A549 (cell line): ENCODE data around the gene MEG3. TPM values are rescaled to one million over a fixed set of nuclear protein-coding genes. Genes with fewer than 3 reads are reported as not detected.

Experiments used
- ATAC-seq, 2 experiments: fragments of 200-7000 bp in 1 of 2; fragments of >200 bp in 1 of 2; cut with Nextera tagmentation in 1 of 2; cut with Tn5 transposase in 1 of 2; 3 replicates each; pipeline versions ENCODE4 v1.8.0 to v1.9.1; 2018 to 2020; ENCODE audit warnings: mild to moderate bottlenecking in 1 of 2, moderate library complexity in 1 of 2
- CTCF ChIA-PET: fragments of 300-600 bp; sonication (Branson Sonifier 250); formaldehyde crosslinking; extraction: SDS; loops from one replicate; lab custom pipeline; 2021; ENCODE audit warnings: antibody characterized with exemption, inconsistent platforms; lab: Yijun Ruan, JAX
- POLR2A ChIA-PET: fragments of 350-600 bp; formaldehyde crosslinking; extraction: SDS; loops from one replicate; lab custom pipeline; 2021; ENCODE audit warnings: antibody characterized with exemption, inconsistent platforms; lab: Yijun Ruan, JAX
- DNase-seq, 2 experiments: peaks; one replicate each; pipeline versions ENCODE4 v3.0.0 to v3.0.0-alpha.2; 2011 to 2016; ENCODE audit warnings: low read depth in 1 of 2, low spot score in 1 of 2
- FAIRE-seq: peaks from 2 replicates; lab custom pipeline; 2011; peaks lifted over from hg19 to GRCh38; lab: Jason Lieb, UNC
- H3K27ac ChIP-seq, 2 experiments: fragments of >200 bp; sonication (Bioruptor Twin); formaldehyde crosslinking; 3 replicates each; pipeline ENCODE4 v1.5.1; 2016 to 2017
- H3K4me1 ChIP-seq: fragments of >200 bp; sonication (Bioruptor Twin); formaldehyde crosslinking; 3 replicates; pipeline ENCODE4 v1.6.1; 2016
- H3K4me2 ChIP-seq: fragments of >200 bp; sonication (Bioruptor Twin); formaldehyde crosslinking; 3 replicates; pipeline ENCODE4 v1.6.1; 2016
- H3K4me3 ChIP-seq: fragments of >200 bp; sonication (Bioruptor Twin); formaldehyde crosslinking; 3 replicates; pipeline ENCODE4 v1.5.1; 2016
- H3K9me3 ChIP-seq: fragments of >200 bp; sonication (Bioruptor Twin); formaldehyde crosslinking; 3 replicates; pipeline ENCODE4 v1.6.1; 2016
- BHLHE40 ChIP-seq: IDR thresholded peaks from 2 replicates; pipeline ENCODE4 v1.6.1; 2012; ENCODE audit warnings: low read depth, low read length, inconsistent platforms
- CBX2 ChIP-seq: fragments of 200-600 bp; sonication (generic); IDR thresholded peaks from 2 replicates; pipeline ENCODE4 v1.6.1; 2016; ENCODE audit warnings: low read depth, mild to moderate bottlenecking, borderline replicate concordance
- CEBPB ChIP-seq, 2 experiments: fragments of >200 bp in 1 of 2; sonication (Bioruptor Twin) in 1 of 2; formaldehyde crosslinking in 1 of 2; IDR thresholded peaks; 2 replicates each; pipeline ENCODE4 v1.6.1; 2012 to 2016
- CHD2 ChIP-seq: fragments of 150-350 bp; IDR thresholded peaks from 2 replicates; pipeline ENCODE4 v1.6.1; 2014; ENCODE audit warnings: low read length; ENCODE audit not compliant: partially characterized antibody
- EP300 ChIP-seq, 2 experiments: fragments of >200 bp; sonication (Bioruptor Twin); formaldehyde crosslinking; IDR thresholded peaks; 2 replicates in 1 of 2; 3 replicates in 1 of 2; pipeline ENCODE4 v1.6.1; 2016 to 2017
- FOSL2 ChIP-seq, 2 experiments: fragments of 450-650 bp in 1 of 2; fragments of >200 bp in 1 of 2; sonication (Bioruptor Twin) in 1 of 2; formaldehyde crosslinking; IDR thresholded peaks; 2 replicates each; pipeline versions ENCODE4 v1.5.0 to v1.6.1; 2016 to 2020; ENCODE audit warnings: mild to moderate bottlenecking in 1 of 2, moderate library complexity in 1 of 2
- FOXS1 ChIP-seq: fragments of 250-450 bp; sonication (Bioruptor Pico); IDR thresholded peaks from 2 replicates; pipeline ENCODE4 v1.5.0; 2020; ENCODE audit warnings: mild to moderate bottlenecking, moderate library complexity
- HEYL ChIP-seq: fragments of 250-450 bp; sonication (Bioruptor Pico); IDR thresholded peaks from 2 replicates; pipeline ENCODE4 v1.8.0; 2021; ENCODE audit warnings: mild to moderate bottlenecking, moderate library complexity
- HOXB13 ChIP-seq: fragments of 250-450 bp; sonication (Bioruptor Pico); IDR thresholded peaks from 2 replicates; pipeline ENCODE4 v1.5.0; 2020; ENCODE audit warnings: low read depth, mild to moderate bottlenecking, moderate library complexity
- JUNB ChIP-seq: fragments of >200 bp; sonication (Bioruptor Twin); formaldehyde crosslinking; IDR thresholded peaks from 2 replicates; pipeline ENCODE4 v1.6.1; 2016
- MYC ChIP-seq: IDR thresholded peaks from 2 replicates; pipeline ENCODE4 v1.6.1; 2012; ENCODE audit warnings: mild to moderate bottlenecking, inconsistent platforms, low read length, improper control_type of control experiment, borderline replicate concordance
- NFE2L2 ChIP-seq: fragments of 150-350 bp; conservative IDR thresholded peaks from 2 replicates; pipeline ENCODE4 v1.6.1; 2014; ENCODE audit warnings: low read length
- NR3C1 ChIP-seq: fragments of >200 bp; sonication (Bioruptor Twin); formaldehyde crosslinking; IDR thresholded peaks from 3 replicates; pipeline ENCODE4 v1.6.1; 2017
- PHF8 ChIP-seq: fragments of 200-600 bp; sonication (generic); IDR thresholded peaks from 2 replicates; pipeline ENCODE4 v1.6.1; 2016; ENCODE audit warnings: low read depth, mild to moderate bottlenecking, antibody characterized with exemption, moderate library complexity, borderline replicate concordance
- POLR2A ChIP-seq: IDR thresholded peaks from 2 replicates; pipeline ENCODE4 v1.6.1; 2012; ENCODE audit warnings: mild to moderate bottlenecking, low read length
- RARB ChIP-seq: fragments of 250-450 bp; sonication (Bioruptor Pico); IDR thresholded peaks from 2 replicates; pipeline ENCODE4 v1.8.0; 2021; ENCODE audit warnings: mild to moderate bottlenecking, moderate library complexity
- RNF2 ChIP-seq: fragments of 200-600 bp; sonication (generic); IDR thresholded peaks from 2 replicates; pipeline ENCODE4 v1.6.1; 2016; ENCODE audit warnings: low read depth, mild to moderate bottlenecking, antibody characterized with exemption, moderate library complexity, borderline replicate concordance
- WGBS: methylation state at CpG from one replicate; pipeline ENCODE4 v1.1.6; 2017; ENCODE audit errors: missing lambda C conversion rate; 5-methylcytosine and 5-hydroxymethylcytosine counted together
- polyA plus RNA-seq, 4 experiments: library from polyadenylated mRNA; depleted of rRNA in 3 of 4; stranded (reverse); fragments of >200 nt; fragmentation: RNase III in 1 of 4; extraction: RNeasy Plus Mini Kit Qiagen cat#74134 plus additional on column Dnase treatment in 1 of 4; gene quantifications; 2 replicates in 3 of 4; 3 replicates in 1 of 4; pipeline ENCODE4 v1.2.3, GENCODE V29; 2011 to 2017
- TF ChIP-seq, protein P1 (sequence below): fragments of 150-350 bp; IDR thresholded peaks from 2 replicates; pipeline ENCODE4 v1.6.1; 2014; ENCODE audit warnings: low read depth, mild to moderate bottlenecking, low read length
- TF ChIP-seq, protein P2 (sequence below): fragments of >200 bp; sonication (Bioruptor Twin); formaldehyde crosslinking; IDR thresholded peaks from 2 replicates; pipeline ENCODE4 v1.6.1; 2016
- TF ChIP-seq, protein P3 (sequence below): IDR thresholded peaks from 2 replicates; pipeline ENCODE4 v1.6.1; 2012

MEG3 gene
- polyA plus RNA-seq, 2 of the 4 experiments (the other 2 are of a cell fraction): 27.0 to 56.7 TPM

DNA sequence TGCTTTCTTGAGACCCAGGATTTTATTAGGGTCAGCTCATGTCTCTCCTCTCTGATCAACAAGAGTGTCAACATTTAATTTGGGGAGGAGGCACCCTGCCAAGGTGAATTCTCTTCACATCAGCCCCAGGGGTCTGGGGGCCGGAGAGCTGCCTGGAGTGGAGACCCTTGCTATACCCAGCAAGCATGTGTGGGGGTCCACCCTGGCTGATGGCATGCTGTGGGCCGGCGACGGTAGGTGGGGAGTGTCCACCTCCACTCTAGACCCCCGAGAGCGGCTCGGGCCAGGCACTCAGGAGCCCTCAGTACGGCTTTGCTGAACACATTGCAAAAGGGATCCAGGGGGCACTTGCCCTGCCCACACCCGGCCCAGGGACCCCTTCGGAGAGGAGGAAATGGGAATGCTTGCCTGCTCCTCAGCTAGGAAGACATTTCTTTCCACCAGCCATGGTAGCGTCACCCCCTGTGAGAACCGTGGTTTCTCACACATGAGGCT is 10.4 kb downstream of the MEG3 start:
- ATAC-seq: no peak
- no peak overlapping the region for H3K4me2 ChIP-seq
- TF ChIP-seq CBX2 (no peak), JUNB (no peak), CHD2 (no peak), RNF2 (no peak), CEBPB (IDR thresholded peaks at IDR 0.05) (no peak), FOXS1 (CRISPR knock-in tag) (no peak), FOSL2 (IDR thresholded peaks at IDR 0.05) (no peak), FOSL2 (CRISPR knock-in tag; IDR thresholded peaks at IDR 0.05) (no peak), MYC (no peak), EP300 (IDR thresholded peaks at IDR 0.05) (no peak), RARB (no peak), POLR2A (no peak), HOXB13 (CRISPR knock-in tag) (no peak)
- TF ChIP-seq, protein P1, sequence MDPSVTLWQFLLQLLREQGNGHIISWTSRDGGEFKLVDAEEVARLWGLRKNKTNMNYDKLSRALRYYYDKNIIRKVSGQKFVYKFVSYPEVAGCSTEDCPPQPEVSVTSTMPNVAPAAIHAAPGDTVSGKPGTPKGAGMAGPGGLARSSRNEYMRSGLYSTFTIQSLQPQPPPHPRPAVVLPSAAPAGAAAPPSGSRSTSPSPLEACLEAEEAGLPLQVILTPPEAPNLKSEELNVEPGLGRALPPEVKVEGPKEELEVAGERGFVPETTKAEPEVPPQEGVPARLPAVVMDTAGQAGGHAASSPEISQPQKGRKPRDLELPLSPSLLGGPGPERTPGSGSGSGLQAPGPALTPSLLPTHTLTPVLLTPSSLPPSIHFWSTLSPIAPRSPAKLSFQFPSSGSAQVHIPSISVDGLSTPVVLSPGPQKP: no peak
- ChIA-PET CTCF (interaction anchor here (1.0 kb wide), 1 partner anchor 126 kb away, joined by 3 read pairs; no protein-coding TSS in a partner anchor), POLR2A (no interaction called here)
- H3K4me1 ChIP-seq: no peaks in the 10 kb centered on the region
- H3K9me3 ChIP-seq: no peaks in the 10 kb centered on the region
- DNase-seq: no peak
- no peak overlapping the region for H3K27ac ChIP-seq
- FAIRE-seq: no peak
- 71% methylated on average over 4 of the region's 12 CpGs for WGBS
- H3K4me3 ChIP-seq: no peak overlapping the region

DNA sequence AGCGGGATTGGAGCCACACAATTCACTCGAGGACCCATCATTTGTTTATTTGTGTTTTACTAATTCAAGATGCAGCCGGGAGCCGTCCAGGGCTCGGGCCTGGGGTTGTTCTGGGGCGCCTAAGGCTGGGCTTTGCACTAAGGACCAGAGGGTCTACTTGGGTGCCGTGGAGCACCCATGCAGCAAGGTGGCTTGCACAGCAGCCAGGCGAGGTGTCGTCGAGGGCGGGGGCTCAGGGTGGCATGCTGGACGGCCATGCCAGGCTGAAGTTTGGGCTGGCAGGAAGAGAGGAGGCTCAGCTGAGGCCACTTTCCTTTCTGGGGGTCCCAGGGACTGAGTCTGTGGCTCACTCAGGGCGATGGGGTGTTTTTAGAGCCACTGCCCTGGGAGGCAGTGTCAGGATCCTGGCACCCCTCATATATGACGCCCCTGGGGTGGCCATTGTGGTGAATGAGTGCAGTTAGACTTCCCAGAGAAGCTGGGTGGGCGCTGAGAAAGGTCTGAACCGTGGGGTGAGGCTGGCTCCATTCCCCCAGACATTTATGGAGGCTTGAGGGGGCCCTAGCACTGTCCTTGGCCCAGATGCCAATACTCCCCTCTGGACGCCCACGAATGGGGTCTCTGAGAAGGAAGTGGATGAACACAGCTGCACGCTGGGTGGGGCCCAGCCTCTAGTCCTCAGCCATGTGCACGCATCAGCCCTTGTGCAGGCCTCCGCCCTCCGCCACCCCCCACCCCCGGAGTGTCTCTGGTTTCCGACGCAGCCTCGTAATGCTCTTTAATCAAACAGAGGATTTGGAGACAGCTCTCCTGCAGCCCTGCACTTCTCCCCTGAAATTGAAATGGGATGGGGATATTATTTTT is 11.3 kb downstream of the MEG3 start:
- Histone ChIP-seq H3K27ac (no peak overlapping the region), H3K9me3 (no peaks in the 10 kb centered on the region), H3K4me2 (no peak overlapping the region), H3K4me1 (peaks cover under 1% of the 10 kb centered on the region; the same call in 1 of the 3 replicates), H3K4me3 (no peak overlapping the region)
- no peak for FAIRE-seq
- POLR2A ChIA-PET: no interaction called here
- DNase-seq: no peak
- CTCF ChIA-PET: interaction anchor here (0.7 kb wide), 1 partner anchor 27 kb away, joined by 3 read pairs; no protein-coding TSS in a partner anchor
- no peak for ATAC-seq
- WGBS: 77% methylated on average over 22 of the region's 26 CpGs
- TF ChIP-seq HEYL (CRISPR knock-in tag): no peak
- TF ChIP-seq BHLHE40: no peak
- TF ChIP-seq PHF8: no peak
- no peak for TF ChIP-seq FOSL2 (IDR thresholded peaks at IDR 0.05)
- no peak for TF ChIP-seq FOSL2 (CRISPR knock-in tag; IDR thresholded peaks at IDR 0.05)
- no peak for TF ChIP-seq POLR2A
- no peak for TF ChIP-seq NR3C1
- TF ChIP-seq, all 56 proteins: peak for 0

DNA sequence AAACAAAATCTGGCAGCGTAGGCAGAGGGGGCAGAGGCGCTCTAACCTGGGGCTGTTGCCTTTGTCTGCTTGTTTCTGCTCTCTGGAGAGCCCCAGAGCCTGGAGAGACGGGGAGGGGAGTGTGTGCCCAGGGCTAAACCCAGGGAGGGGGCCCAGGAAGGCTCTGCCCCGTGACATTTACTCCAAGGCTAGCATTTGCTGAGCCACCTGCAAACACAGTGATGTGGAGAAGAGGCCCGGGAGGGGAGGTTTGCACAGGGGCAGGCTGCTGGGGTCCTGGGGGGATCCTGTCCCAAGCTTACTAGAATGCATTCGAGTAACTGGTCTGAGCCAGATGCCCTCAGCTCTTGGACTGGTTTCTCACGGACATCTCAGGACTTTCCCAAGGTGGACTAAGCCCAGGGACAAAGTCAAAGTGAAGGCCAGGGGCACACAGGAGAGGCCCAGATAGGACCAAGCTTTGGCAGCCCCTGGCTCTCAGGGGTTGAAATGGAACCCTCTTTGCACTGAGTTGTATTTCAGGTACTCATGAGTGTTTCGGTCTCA is 12.0 kb downstream of the MEG3 start:
- POLR2A ChIA-PET: no interaction called here
- FAIRE-seq (no peak), DNase-seq (no peak), ATAC-seq (no peak)
- CTCF ChIA-PET: interaction anchor here (0.7 kb wide), 1 partner anchor 28 kb away, joined by 3 read pairs; no protein-coding TSS in a partner anchor
- peaks cover 8% of the 10 kb centered on the region; the same call in 1 of the 3 replicates for H3K4me1 ChIP-seq
- no peak overlapping the region for H3K27ac ChIP-seq
- TF ChIP-seq, protein P2, sequence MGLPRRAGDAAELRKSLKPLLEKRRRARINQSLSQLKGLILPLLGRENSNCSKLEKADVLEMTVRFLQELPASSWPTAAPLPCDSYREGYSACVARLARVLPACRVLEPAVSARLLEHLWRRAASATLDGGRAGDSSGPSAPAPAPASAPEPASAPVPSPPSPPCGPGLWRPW: no peak
- no peak for TF ChIP-seq NFE2L2
- TF ChIP-seq, protein P3, sequence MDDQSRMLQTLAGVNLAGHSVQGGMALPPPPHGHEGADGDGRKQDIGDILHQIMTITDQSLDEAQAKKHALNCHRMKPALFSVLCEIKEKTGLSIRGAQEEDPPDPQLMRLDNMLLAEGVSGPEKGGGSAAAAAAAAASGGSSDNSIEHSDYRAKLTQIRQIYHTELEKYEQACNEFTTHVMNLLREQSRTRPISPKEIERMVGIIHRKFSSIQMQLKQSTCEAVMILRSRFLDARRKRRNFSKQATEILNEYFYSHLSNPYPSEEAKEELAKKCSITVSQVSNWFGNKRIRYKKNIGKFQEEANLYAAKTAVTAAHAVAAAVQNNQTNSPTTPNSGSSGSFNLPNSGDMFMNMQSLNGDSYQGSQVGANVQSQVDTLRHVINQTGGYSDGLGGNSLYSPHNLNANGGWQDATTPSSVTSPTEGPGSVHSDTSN: no peak
- 79% methylated on average over 8 of the region's 8 CpGs for WGBS
- H3K4me3 ChIP-seq: no peak overlapping the region
- H3K9me3 ChIP-seq: no peaks in the 10 kb centered on the region
- H3K4me2 ChIP-seq: no peak overlapping the region
